ENCODE measurements around the gene ACER1. TPM values are rescaled to one million over a fixed set of nuclear protein-coding genes. Genes with fewer than 3 reads are reported as not detected.

The ACER1 gene
- polyA plus RNA-seq, 1 of the 3 experiments (the other 2 are of a cell fraction), result not detected

GRCh38 chr19:6261883-6262282, 71.5 kb downstream of the ACER1 start:
- H4K20me1 ChIP-seq (ENCODE audit: insufficient read depth), result peaks cover 17% of the 10 kb centered on the region; the same call in 1 of the 2 replicates
- no peaks in the 10 kb centered on the region for H3F3A ChIP-seq (replicated peaks; ENCODE audit: insufficient read depth)
- H3K9ac ChIP-seq, result no peak overlapping the region
- H3K79me2 ChIP-seq (ENCODE audit: insufficient read depth), result peaks cover 70% of the 10 kb centered on the region
- POLR2A ChIA-PET, result no interaction called here
- CTCF ChIA-PET, result interaction anchor here (1.0 to 3.3 kb wide), 5 partner anchors 9 to 43 kb away, joined by 3 to 24 read pairs (median 13); no protein-coding TSS in a partner anchor
- DNase-seq, result no peak
- no peaks in the 10 kb centered on the region for H3K27me3 ChIP-seq (ENCODE audit: insufficient read depth)
- no peak overlapping the region for H3K4me3 ChIP-seq (ENCODE audit: low read depth in 2 of 2, low read length in 1 of 2)
- no peak overlapping the region for H2AFZ ChIP-seq (ENCODE audit: low read depth)
- H3K4me2 ChIP-seq, result no peak overlapping the region
- TF ChIP-seq, protein P1, sequence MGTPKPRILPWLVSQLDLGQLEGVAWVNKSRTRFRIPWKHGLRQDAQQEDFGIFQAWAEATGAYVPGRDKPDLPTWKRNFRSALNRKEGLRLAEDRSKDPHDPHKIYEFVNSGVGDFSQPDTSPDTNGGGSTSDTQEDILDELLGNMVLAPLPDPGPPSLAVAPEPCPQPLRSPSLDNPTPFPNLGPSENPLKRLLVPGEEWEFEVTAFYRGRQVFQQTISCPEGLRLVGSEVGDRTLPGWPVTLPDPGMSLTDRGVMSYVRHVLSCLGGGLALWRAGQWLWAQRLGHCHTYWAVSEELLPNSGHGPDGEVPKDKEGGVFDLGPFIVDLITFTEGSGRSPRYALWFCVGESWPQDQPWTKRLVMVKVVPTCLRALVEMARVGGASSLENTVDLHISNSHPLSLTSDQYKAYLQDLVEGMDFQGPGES (IDR thresholded peaks at IDR 0.05; ENCODE audit: low read depth, low read length), result no peak
- TF ChIP-seq FOXM1 (IDR thresholded peaks at IDR 0.05; ENCODE audit: low read depth), result no peak
- no peak for TF ChIP-seq TAF1 (IDR thresholded peaks at IDR 0.05; ENCODE audit: borderline replicate concordance, low read depth, low read length)
- no peak for TF ChIP-seq MXI1 (IDR thresholded peaks at IDR 0.05; ENCODE audit: low read depth, low read length)
- TF ChIP-seq YY1 (IDR thresholded peaks at IDR 0.05; ENCODE audit: low read depth), result no peak
- no peak for TF ChIP-seq JUND (IDR thresholded peaks at IDR 0.05)
- no peak for TF ChIP-seq RFX5 (IDR thresholded peaks at IDR 0.05; ENCODE audit: low read length)
- no peak for TF ChIP-seq FOSL2 (IDR thresholded peaks at IDR 0.05; ENCODE audit: borderline replicate concordance, low read depth)
- TF ChIP-seq TEAD4 (IDR thresholded peaks at IDR 0.05; ENCODE audit: borderline replicate concordance, insufficient read depth), result no peak
- no peak for TF ChIP-seq MEF2A (IDR thresholded peaks at IDR 0.05; ENCODE audit: borderline replicate concordance, low read depth)
- TF ChIP-seq SMC3 (IDR thresholded peaks at IDR 0.05; ENCODE audit: low read depth, low read length), result no peak
- no peak for TF ChIP-seq PBX3 (IDR thresholded peaks at IDR 0.05)
- no peak for TF ChIP-seq GATA2 (CRISPR knock-in tag; IDR thresholded peaks at IDR 0.05)
- no peak for TF ChIP-seq EP300 (IDR thresholded peaks at IDR 0.05; ENCODE audit: borderline replicate concordance in 1 of 2, low read depth in 1 of 2, low read length in 1 of 2)
- TF ChIP-seq POLR2AphosphoS5 (IDR thresholded peaks at IDR 0.05; ENCODE audit: low read depth, low read length), result no peak
- no peak for TF ChIP-seq EZH2phosphoT487 (IDR thresholded peaks at IDR 0.05; ENCODE audit: borderline replicate concordance, low read depth)
- TF ChIP-seq GABPA (IDR thresholded peaks at IDR 0.05; ENCODE audit: low read depth), result no peak
- TF ChIP-seq SIN3A (IDR thresholded peaks at IDR 0.05; ENCODE audit: borderline replicate concordance, low read depth, low read length), result no peak
- no peak for TF ChIP-seq RCOR1 (IDR thresholded peaks at IDR 0.05; ENCODE audit: low read length)
- H3K36me3 ChIP-seq (replicated peaks in 1 of 2; ENCODE audit: control insufficient read depth in 1 of 2, insufficient read depth in 2 of 2, low read length in 1 of 2), result peaks cover 9 to 31% of the 10 kb centered on the region in 2 experiments
- H3K9me3 ChIP-seq, result no peaks in the 10 kb centered on the region
- no peak overlapping the region for H3K27ac ChIP-seq (ENCODE audit: low read depth in 2 of 2, low read length in 1 of 2)
- 89% methylated on average over 8 of the region's 15 CpGs for WGBS (ENCODE audit: low lambda C conversion rate)
- peaks cover 0 to 7% of the 10 kb centered on the region in 2 experiments; a peak in 1 of 4 replicates for H3K4me1 ChIP-seq (ENCODE audit: control insufficient read depth in 1 of 2, insufficient read depth in 2 of 2, low read depth in 1 of 2, low read length in 1 of 2)
- H3K9me2 ChIP-seq, result no peaks in the 10 kb centered on the region

Data from SK-N-SH (cell line).